DOHH2 (cell line): Measurements from ENCODE around the gene A4GALT.

ENCODE experiments used
- EZH2phosphoT487 ChIP-seq: fragments of 200-600 bp; sonication (generic); IDR thresholded peaks from 2 replicates; pipeline ENCODE4 v1.6.1; 2017; ENCODE audit warnings: borderline replicate concordance, mild to moderate bottlenecking, antibody characterized with exemption, low read length, moderate library complexity, mixed read lengths
- TF ChIP-seq, protein P1 (sequence below): fragments of 200-600 bp; sonication (generic); IDR thresholded peaks from one replicate; pipeline ENCODE4 v1.5.1; 2014; ENCODE audit warnings: antibody characterized with exemption, mild to moderate bottlenecking, low read depth, low read length; ENCODE audit not compliant: poor library complexity, severe bottlenecking

DNA sequence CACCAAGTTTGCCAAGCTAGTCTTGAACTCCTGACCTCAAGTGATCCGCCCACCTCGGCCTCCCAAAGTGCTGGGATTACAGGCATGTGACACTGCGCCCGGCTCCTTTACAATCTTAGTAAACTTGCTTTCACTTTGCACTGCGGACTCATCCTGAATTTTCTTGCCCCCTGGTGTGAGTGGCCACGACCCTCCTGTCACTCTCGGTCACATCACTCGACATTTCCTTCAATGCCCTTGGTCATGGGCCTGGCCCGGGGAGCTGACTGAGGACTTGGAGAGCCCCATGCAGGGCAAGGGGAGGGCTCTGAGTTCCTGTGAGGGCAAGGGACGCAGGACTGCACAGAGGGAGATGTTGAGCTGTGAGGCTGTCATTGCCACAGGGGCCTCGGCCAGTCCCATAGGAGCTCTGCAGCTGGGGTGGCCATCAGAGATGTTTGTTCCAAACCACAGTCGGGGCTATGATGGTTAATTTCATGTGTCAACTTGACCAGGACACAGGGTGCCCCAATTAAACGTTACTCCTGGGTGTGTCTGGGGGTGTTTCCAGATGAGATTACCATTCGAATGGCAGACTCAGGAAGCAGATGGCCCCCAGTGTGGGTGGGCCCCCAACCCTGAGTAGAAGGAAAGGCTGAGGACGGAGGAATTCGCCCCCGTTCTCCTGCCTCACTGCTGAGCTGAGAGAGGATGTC lies 21.2 kb downstream of the A4GALT start:
- TF ChIP-seq EZH2phosphoT487, result no peak
- TF ChIP-seq, protein P1, sequence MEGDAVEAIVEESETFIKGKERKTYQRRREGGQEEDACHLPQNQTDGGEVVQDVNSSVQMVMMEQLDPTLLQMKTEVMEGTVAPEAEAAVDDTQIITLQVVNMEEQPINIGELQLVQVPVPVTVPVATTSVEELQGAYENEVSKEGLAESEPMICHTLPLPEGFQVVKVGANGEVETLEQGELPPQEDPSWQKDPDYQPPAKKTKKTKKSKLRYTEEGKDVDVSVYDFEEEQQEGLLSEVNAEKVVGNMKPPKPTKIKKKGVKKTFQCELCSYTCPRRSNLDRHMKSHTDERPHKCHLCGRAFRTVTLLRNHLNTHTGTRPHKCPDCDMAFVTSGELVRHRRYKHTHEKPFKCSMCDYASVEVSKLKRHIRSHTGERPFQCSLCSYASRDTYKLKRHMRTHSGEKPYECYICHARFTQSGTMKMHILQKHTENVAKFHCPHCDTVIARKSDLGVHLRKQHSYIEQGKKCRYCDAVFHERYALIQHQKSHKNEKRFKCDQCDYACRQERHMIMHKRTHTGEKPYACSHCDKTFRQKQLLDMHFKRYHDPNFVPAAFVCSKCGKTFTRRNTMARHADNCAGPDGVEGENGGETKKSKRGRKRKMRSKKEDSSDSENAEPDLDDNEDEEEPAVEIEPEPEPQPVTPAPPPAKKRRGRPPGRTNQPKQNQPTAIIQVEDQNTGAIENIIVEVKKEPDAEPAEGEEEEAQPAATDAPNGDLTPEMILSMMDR, result no peak
